ENCODE data around the gene TNFSF10.

GRCh38 chr3:172466553-172467130, 56.6 kb downstream of the TNFSF10 start:
- TF ChIP-seq ISL1 (CRISPR knock-in tag; IDR thresholded peaks at IDR 0.05) (no peak), PPARA (CRISPR knock-in tag; IDR thresholded peaks at IDR 0.05; ENCODE audit: borderline replicate concordance) (no peak), ZFP30 (CRISPR knock-in tag; IDR thresholded peaks at IDR 0.05) (no peak), ESRRG (CRISPR knock-in tag; IDR thresholded peaks at IDR 0.05) (no peak), RARB (CRISPR knock-in tag; IDR thresholded peaks at IDR 0.05) (no peak), ZNF8 (CRISPR knock-in tag; IDR thresholded peaks at IDR 0.05) (no peak), ARNTL (CRISPR knock-in tag; IDR thresholded peaks at IDR 0.05; ENCODE audit: borderline replicate concordance, low read depth) (no peak), ZC3H10 (CRISPR knock-in tag; IDR thresholded peaks at IDR 0.05) (no peak), CREB5 (CRISPR knock-in tag; IDR thresholded peaks at IDR 0.05; ENCODE audit: low read depth) (no peak)
- TF ChIP-seq, protein P1, sequence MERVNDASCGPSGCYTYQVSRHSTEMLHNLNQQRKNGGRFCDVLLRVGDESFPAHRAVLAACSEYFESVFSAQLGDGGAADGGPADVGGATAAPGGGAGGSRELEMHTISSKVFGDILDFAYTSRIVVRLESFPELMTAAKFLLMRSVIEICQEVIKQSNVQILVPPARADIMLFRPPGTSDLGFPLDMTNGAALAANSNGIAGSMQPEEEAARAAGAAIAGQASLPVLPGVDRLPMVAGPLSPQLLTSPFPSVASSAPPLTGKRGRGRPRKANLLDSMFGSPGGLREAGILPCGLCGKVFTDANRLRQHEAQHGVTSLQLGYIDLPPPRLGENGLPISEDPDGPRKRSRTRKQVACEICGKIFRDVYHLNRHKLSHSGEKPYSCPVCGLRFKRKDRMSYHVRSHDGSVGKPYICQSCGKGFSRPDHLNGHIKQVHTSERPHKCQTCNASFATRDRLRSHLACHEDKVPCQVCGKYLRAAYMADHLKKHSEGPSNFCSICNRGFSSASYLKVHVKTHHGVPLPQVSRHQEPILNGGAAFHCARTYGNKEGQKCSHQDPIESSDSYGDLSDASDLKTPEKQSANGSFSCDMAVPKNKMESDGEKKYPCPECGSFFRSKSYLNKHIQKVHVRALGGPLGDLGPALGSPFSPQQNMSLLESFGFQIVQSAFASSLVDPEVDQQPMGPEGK (CRISPR knock-in tag; IDR thresholded peaks at IDR 0.05; ENCODE audit: borderline replicate concordance) = no peak
